ENCODE measurements around the gene TPD52L2. TPM values are rescaled to one million over a fixed set of nuclear protein-coding genes. Genes with fewer than 3 reads are reported as not detected.

TPD52L2 gene
- total RNA-seq, 4 donors from 2014 or later, result 110 to 165 (median 152) TPM

GRCh38 chr20:63825331-63826118, 39.5 kb upstream of the TPD52L2 start:
- no peak for TF ChIP-seq CTCF (IDR thresholded peaks at IDR 0.05; ENCODE audit: low read depth)

GRCh38 chr20:63826753-63827152, 38.3 kb upstream of the TPD52L2 start:
- TF ChIP-seq CTCF (IDR thresholded peaks at IDR 0.05; ENCODE audit: low read depth), result no peak

- TF ChIP-seq CTCF (IDR thresholded peaks at IDR 0.05; ENCODE audit: low read depth), result no peak
Measured at GRCh38 chr20:63828124-63828523, 36.9 kb upstream of the TPD52L2 start.

GRCh38 chr20:63828545-63828944, 36.5 kb upstream of the TPD52L2 start:
- TF ChIP-seq CTCF (IDR thresholded peaks at IDR 0.05; ENCODE audit: low read depth), result no peak

GRCh38 chr20:63828951-63829350, 36.1 kb upstream of the TPD52L2 start:
- no peak for TF ChIP-seq CTCF (IDR thresholded peaks at IDR 0.05; ENCODE audit: low read depth)

GRCh38 chr20:63829603-63829944, 35.5 kb upstream of the TPD52L2 start:
- TF ChIP-seq CTCF (IDR thresholded peaks at IDR 0.05; ENCODE audit: low read depth), result no peak

GRCh38 chr20:63829945-63830835, 34.9 kb upstream of the TPD52L2 start:
- TF ChIP-seq CTCF (IDR thresholded peaks at IDR 0.05; ENCODE audit: low read depth), result no peak

All from subcutaneous adipose tissue (tissue), 4 donors.